Fibroblast of lung (primary cell): ENCODE data around the gene CAND1. TPM values are rescaled to one million over a fixed set of nuclear protein-coding genes. Genes with fewer than 3 reads are reported as not detected.
A peak's percentile ranks its signal among the peaks of the same experiment; 100 is the strongest.

Experiments
- DNase-seq, 2 donors: peaks; one replicate each; pipeline versions ENCODE4 v3.0.0 to v3.0.0-alpha.2; 2010; ENCODE audit warnings: low read depth in 2 of 2
- H2AFZ ChIP-seq: 2 replicates; pipeline ENCODE4 v1.5.1; 2012; ENCODE audit warnings: low read length, control low read depth, inconsistent platforms
- H3K27ac ChIP-seq: 2 replicates; pipeline ENCODE4 v1.5.1; 2011; ENCODE audit warnings: low read length, control low read depth; ENCODE audit not compliant: insufficient read depth
- H3K27me3 ChIP-seq: 2 replicates; pipeline ENCODE4 v1.5.1; 2011; ENCODE audit warnings: mild to moderate bottlenecking, low read length; ENCODE audit not compliant: control insufficient read depth, insufficient read depth
- H3K36me3 ChIP-seq: 2 replicates; pipeline ENCODE4 v1.5.1; 2011; ENCODE audit warnings: low read length; ENCODE audit not compliant: control insufficient read depth, insufficient read depth
- H3K4me1 ChIP-seq: 2 replicates; pipeline ENCODE4 v1.5.1; 2011; ENCODE audit warnings: low read length; ENCODE audit not compliant: control insufficient read depth, insufficient read depth; ENCODE audit errors: extremely low read depth
- H3K4me2 ChIP-seq: 2 replicates; pipeline ENCODE4 v1.5.1; 2011; ENCODE audit warnings: low read length, control low read depth; ENCODE audit not compliant: insufficient read depth; ENCODE audit errors: extremely low read depth
- H3K4me3 ChIP-seq, 4 experiments: fragments of 200-600 bp in 1 of 4; sonication (generic) in 1 of 4; replicated peaks in 1 of 4; 2 replicates each; pipeline ENCODE4 v1.5.1; 2011 to 2016; ENCODE audit warnings: low read length in 4 of 4, low read depth in 3 of 4, mild to moderate bottlenecking in 3 of 4, control low read depth in 2 of 4, inconsistent platforms in 1 of 4, mixed read lengths in 1 of 4; ENCODE audit not compliant: insufficient read depth in 1 of 4; ENCODE audit errors: control extremely low read depth in 1 of 4
- H3K79me2 ChIP-seq: 2 replicates; pipeline ENCODE4 v1.5.1; 2012; ENCODE audit warnings: mild to moderate bottlenecking, low read length, inconsistent platforms; ENCODE audit not compliant: control insufficient read depth, insufficient read depth
- H3K9ac ChIP-seq: 2 replicates; pipeline ENCODE4 v1.5.1; 2011; ENCODE audit warnings: mild to moderate bottlenecking, low read length, control low read depth; ENCODE audit not compliant: insufficient read depth
- H3K9me3 ChIP-seq: 2 replicates; pipeline ENCODE4 v1.5.1; 2012; ENCODE audit warnings: low read depth, low read length; ENCODE audit not compliant: control insufficient read depth, insufficient read depth
- H4K20me1 ChIP-seq: 2 replicates; pipeline ENCODE4 v1.5.1; 2011; ENCODE audit warnings: low read length; ENCODE audit not compliant: control insufficient read depth, insufficient read depth; ENCODE audit errors: extremely low read depth
- CTCF ChIP-seq, 2 donors: IDR thresholded peaks in 1 of 2; conservative IDR thresholded peaks in 1 of 2; 1 replicate in 1 of 2; 2 replicates in 1 of 2; pipeline ENCODE4 v1.5.1; 2011 to 2012; ENCODE audit warnings: low read length in 2 of 2, control low read depth in 1 of 2, inconsistent platforms in 1 of 2, low read depth in 1 of 2, mild to moderate bottlenecking in 1 of 2
- EZH2 ChIP-seq: IDR thresholded peaks from 2 replicates; pipeline ENCODE4 v1.5.1; 2012; ENCODE audit warnings: low read length, control low read depth, mild to moderate bottlenecking; ENCODE audit errors: missing control alignments
- polyA plus RNA-seq, 2 donors: library from polyadenylated mRNA; depleted of rRNA in 1 of 2; stranded (reverse) in 1 of 2; unstranded in 1 of 2; fragments of >200 nt; gene quantifications; 2 replicates each; pipeline ENCODE4 v1.2.1, GENCODE V29; 2011 to 2012; ENCODE audit warnings: missing spikeins in 1 of 2
- total RNA-seq: library from RNA; depleted of rRNA; stranded (reverse); fragments of >200 nt; gene quantifications from 2 replicates; pipeline ENCODE4 v1.2.1, GENCODE V29; 2014

CAND1 gene
- total and polyA plus RNA-seq, 2 donors (not counting 1 experiment from before 2014, with no cell fraction given) = 101 to 133 TPM

DNA sequence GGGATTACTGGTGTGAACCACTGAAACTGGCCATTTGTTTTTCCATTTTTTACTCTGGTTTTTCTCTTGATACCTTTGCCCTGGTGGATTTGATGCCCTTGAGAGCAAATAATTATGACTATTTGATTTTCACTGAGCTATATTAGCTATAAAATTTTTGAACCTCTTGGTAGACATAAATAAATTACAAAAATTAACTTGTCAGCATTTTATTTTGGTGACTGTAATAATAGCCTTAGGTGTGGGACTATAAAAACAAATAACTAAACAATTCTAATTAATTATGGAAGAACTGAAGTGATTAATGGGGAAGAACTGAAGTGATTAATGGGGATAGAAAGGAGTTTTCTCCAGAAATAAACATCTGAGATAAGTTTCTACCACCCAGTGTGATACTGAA lies 62.7 kb downstream of the CAND1 start:
- no peak overlapping the region for H3K27ac ChIP-seq
- no peak for DNase-seq
- no peaks in the 10 kb centered on the region for H3K79me2 ChIP-seq
- H2AFZ ChIP-seq = no peak overlapping the region
- H3K4me3 ChIP-seq = no peak overlapping the region
- no peak overlapping the region for H3K4me2 ChIP-seq
- TF ChIP-seq CTCF (conservative IDR thresholded peaks at IDR 0.05 in 1 of 2, IDR thresholded peaks at IDR 0.05 in 1 of 2; ENCODE audit: low read depth in 1 of 2, low read length in 2 of 2) (no peak), EZH2 (no peak)
- H3K9ac ChIP-seq = no peak overlapping the region
- no peaks in the 10 kb centered on the region for H4K20me1 ChIP-seq
- no peaks in the 10 kb centered on the region for H3K9me3 ChIP-seq
- no peaks in the 10 kb centered on the region for H3K4me1 ChIP-seq
- H3K27me3 ChIP-seq = no peaks in the 10 kb centered on the region
- no peaks in the 10 kb centered on the region for H3K36me3 ChIP-seq

DNA sequence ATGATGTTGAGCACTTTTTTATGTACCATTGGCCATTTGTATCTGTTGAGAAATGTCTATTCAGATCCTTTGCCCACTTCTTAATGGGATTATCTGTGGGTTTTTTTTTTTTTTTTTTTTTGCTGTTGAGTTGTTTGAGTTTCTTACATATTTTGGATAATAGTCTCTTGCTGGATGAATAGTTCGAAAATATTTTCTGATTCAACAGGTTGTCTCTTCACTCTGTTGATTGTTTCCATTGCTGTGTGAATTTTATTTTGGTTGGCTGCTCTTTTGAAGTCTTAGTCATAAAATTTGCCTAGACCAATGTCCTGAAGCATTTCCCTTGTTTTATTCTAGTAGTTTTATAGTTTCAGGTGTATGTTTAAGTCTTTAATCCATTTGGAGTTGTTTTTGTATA lies 64.5 kb downstream of the CAND1 start:
- peak in 1 of 2 donors; percentile 22 for DNase-seq
- Histone ChIP-seq H3K79me2 (no peaks in the 10 kb centered on the region), H3K27me3 (no peaks in the 10 kb centered on the region), H3K27ac (no peak overlapping the region), H3K4me1 (no peaks in the 10 kb centered on the region), H3K36me3 (no peaks in the 10 kb centered on the region), H3K4me2 (no peak overlapping the region), H2AFZ (no peak overlapping the region), H3K9ac (no peak overlapping the region), H4K20me1 (no peaks in the 10 kb centered on the region), H3K9me3 (no peaks in the 10 kb centered on the region), H3K4me3 (no peak overlapping the region)
- TF ChIP-seq CTCF (conservative IDR thresholded peaks at IDR 0.05 in 1 of 2, IDR thresholded peaks at IDR 0.05 in 1 of 2; ENCODE audit: low read depth in 1 of 2, low read length in 2 of 2) (no peak), EZH2 (no peak)

DNA sequence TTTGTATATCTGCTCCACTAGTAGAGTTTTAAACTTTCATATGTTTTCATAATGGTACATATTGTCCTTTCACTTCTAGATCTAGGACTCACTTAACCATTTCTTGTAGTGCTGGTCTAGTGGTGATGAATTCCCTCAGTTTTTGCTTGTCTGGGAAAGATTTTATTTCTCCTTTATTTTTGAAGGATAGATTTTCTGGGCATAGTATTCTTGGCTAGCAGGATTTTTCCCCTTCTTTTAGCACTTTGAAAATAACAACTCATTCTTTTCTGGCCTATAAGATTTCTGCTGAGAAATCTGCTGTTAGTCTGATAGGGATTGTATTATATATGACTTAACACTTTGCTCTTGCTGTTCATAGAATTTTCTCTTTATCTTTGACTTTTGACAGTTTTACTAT lies 69.3 kb downstream of the CAND1 start:
- H3K4me3 ChIP-seq = no peak overlapping the region
- no peaks in the 10 kb centered on the region for H3K79me2 ChIP-seq
- H3K9ac ChIP-seq = no peak overlapping the region
- H3K4me1 ChIP-seq = no peaks in the 10 kb centered on the region
- H3K27me3 ChIP-seq = no peaks in the 10 kb centered on the region
- H3K4me2 ChIP-seq = no peak overlapping the region
- TF ChIP-seq EZH2 = no peak
- TF ChIP-seq CTCF (conservative IDR thresholded peaks at IDR 0.05 in 1 of 2, IDR thresholded peaks at IDR 0.05 in 1 of 2; ENCODE audit: low read depth in 1 of 2, low read length in 2 of 2) = no peak
- no peak for DNase-seq
- no peaks in the 10 kb centered on the region for H4K20me1 ChIP-seq
- H3K27ac ChIP-seq = no peak overlapping the region
- no peaks in the 10 kb centered on the region for H3K36me3 ChIP-seq
- no peaks in the 10 kb centered on the region for H3K9me3 ChIP-seq
- H2AFZ ChIP-seq = no peak overlapping the region
